Renal cortex interstitium (tissue), 15 donors: ENCODE data around the gene CEBPG. TPM values are rescaled to one million over a fixed set of nuclear protein-coding genes. Genes with fewer than 3 reads are reported as not detected.

Experiments
- DNase-seq, 11 donors: peaks; one replicate each; pipeline ENCODE4 v3.0.0-alpha.2; 2013; ENCODE audit warnings: low read depth in 9 of 11, low spot score in 4 of 11; ENCODE audit errors: extremely low read depth in 1 of 11
- long read RNA-seq, 16 experiments: transcript quantifications; one replicate each; lab custom pipeline, GENCODE V29; 2026
- polyA plus RNA-seq, 3 donors: library from polyadenylated mRNA; unstranded; fragments of 120-200 nt; gene quantifications; one replicate each; pipeline ENCODE4 v1.2.1, GENCODE V29; 2013; ENCODE audit not compliant: insufficient read length in 3 of 3

CEBPG gene
- polyA plus RNA-seq = 10 to 100 TPM; 17.5 to 23.7 (median 23.3) TPM
- long read RNA-seq, donor 1, full-length matches to known transcripts = 17 of 25 reads
- long read RNA-seq, donor 1, partial matches to known transcripts = 8 of 25 reads
- long read RNA-seq, donor 1, other reads (novel, unspliced or antisense) = 0 of 25 reads
- long read RNA-seq, donor 2, full-length matches to known transcripts = 9 of 9 reads
- long read RNA-seq, donor 2, partial matches to known transcripts = 0 of 9 reads
- long read RNA-seq, donor 2, other reads (novel, unspliced or antisense) = 0 of 9 reads
- long read RNA-seq, donor 3, full-length matches to known transcripts = 26 of 37 reads
- long read RNA-seq, donor 3, partial matches to known transcripts = 11 of 37 reads
- long read RNA-seq, donor 3, other reads (novel, unspliced or antisense) = 0 of 37 reads
- long read RNA-seq, donor 4, full-length matches to known transcripts = 16 of 16 reads
- long read RNA-seq, donor 4, partial matches to known transcripts = 0 of 16 reads
- long read RNA-seq, donor 4, other reads (novel, unspliced or antisense) = 0 of 16 reads
- long read RNA-seq, donor 5, full-length matches to known transcripts = 21 of 21 reads
- long read RNA-seq, donor 5, partial matches to known transcripts = 0 of 21 reads
- long read RNA-seq, donor 5, other reads (novel, unspliced or antisense) = 0 of 21 reads
- long read RNA-seq, donor 6, full-length matches to known transcripts = 10 of 10 reads
- long read RNA-seq, donor 6, partial matches to known transcripts = 0 of 10 reads
- long read RNA-seq, donor 6, other reads (novel, unspliced or antisense) = 0 of 10 reads
- long read RNA-seq, donor 7, full-length matches to known transcripts = 11 of 19 reads
- long read RNA-seq, donor 7, partial matches to known transcripts = 8 of 19 reads
- long read RNA-seq, donor 7, other reads (novel, unspliced or antisense) = 0 of 19 reads
- long read RNA-seq, donor 8, full-length matches to known transcripts = 25 of 213 reads
- long read RNA-seq, donor 8, partial matches to known transcripts = 113 of 213 reads
- long read RNA-seq, donor 8, other reads (novel, unspliced or antisense) = 75 of 213 reads
- long read RNA-seq, donor 9, full-length matches to known transcripts = 11 of 27 reads
- long read RNA-seq, donor 9, partial matches to known transcripts = 16 of 27 reads
- long read RNA-seq, donor 9, other reads (novel, unspliced or antisense) = 0 of 27 reads
- long read RNA-seq, donor 10, full-length matches to known transcripts = 12 of 28 reads
- long read RNA-seq, donor 10, partial matches to known transcripts = 16 of 28 reads
- long read RNA-seq, donor 10, other reads (novel, unspliced or antisense) = 0 of 28 reads
- long read RNA-seq, donor 11, full-length matches to known transcripts = 5 of 5 reads
- long read RNA-seq, donor 11, partial matches to known transcripts = 0 of 5 reads
- long read RNA-seq, donor 11, other reads (novel, unspliced or antisense) = 0 of 5 reads
- long read RNA-seq, donor 12, full-length matches to known transcripts = 6 of 164 reads
- long read RNA-seq, donor 12, partial matches to known transcripts = 158 of 164 reads
- long read RNA-seq, donor 12, other reads (novel, unspliced or antisense) = 0 of 164 reads
- long read RNA-seq, donor 13, full-length matches to known transcripts = 35 of 35 reads
- long read RNA-seq, donor 13, partial matches to known transcripts = 0 of 35 reads
- long read RNA-seq, donor 13, other reads (novel, unspliced or antisense) = 0 of 35 reads
- long read RNA-seq, donor 14, full-length matches to known transcripts = 10 of 10 reads
- long read RNA-seq, donor 14, partial matches to known transcripts = 0 of 10 reads
- long read RNA-seq, donor 14, other reads (novel, unspliced or antisense) = 0 of 10 reads
- long read RNA-seq, donor 15, full-length matches to known transcripts = 7 of 7 reads
- long read RNA-seq, donor 15, partial matches to known transcripts = 0 of 7 reads
- long read RNA-seq, donor 15, other reads (novel, unspliced or antisense) = 0 of 7 reads
- long read RNA-seq, donor 16, full-length matches to known transcripts = 40 of 40 reads
- long read RNA-seq, donor 16, partial matches to known transcripts = 0 of 40 reads
- long read RNA-seq, donor 16, other reads (novel, unspliced or antisense) = 0 of 40 reads

DNA sequence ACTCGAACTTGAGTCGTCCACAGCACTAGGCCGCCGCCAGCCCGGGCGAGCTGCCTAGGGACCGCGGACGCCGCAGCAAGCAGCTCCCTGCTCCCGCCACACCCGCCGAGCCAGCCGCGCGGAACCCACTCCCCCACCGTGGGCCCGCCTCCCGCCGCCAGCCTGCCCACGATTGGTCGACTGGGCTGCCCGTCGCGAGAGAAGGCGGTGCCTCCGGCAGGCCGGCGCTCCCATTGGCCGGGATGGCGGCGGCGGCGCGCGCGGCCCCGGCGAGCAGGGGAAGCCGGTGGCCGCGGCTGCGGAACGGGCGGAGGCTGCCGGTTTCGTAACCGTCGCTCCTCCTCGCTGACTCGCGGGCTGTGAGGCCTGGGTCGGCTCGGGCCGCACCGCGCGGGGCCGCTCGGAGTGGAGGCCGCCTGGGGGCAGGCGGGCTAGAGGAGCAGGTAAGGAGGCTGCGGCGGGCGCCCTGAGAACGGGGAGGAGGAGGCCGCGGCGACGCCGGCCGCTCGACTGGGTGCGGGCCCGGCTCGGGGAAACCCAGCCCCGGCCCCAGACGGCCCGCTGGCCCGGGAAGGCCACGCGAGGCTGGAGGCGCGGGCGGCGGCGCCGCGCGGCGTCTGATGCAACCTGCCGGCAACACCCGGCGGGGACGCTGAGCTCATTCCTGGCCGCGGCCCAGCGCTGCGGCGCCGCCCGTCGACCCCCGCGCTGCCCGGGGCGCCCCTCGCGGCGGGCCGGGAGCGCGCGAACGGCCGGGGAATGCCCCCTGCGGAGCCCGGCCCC, at the start of gene CEBPG:
CEBPG (plus strand) TSS at position 257 of the 783 bp plus-strand sequence. CDS start 5,531 bp downstream, outside the sequence.
- DNase-seq = peak; percentile 72 to 92 (median 88)

DNA sequence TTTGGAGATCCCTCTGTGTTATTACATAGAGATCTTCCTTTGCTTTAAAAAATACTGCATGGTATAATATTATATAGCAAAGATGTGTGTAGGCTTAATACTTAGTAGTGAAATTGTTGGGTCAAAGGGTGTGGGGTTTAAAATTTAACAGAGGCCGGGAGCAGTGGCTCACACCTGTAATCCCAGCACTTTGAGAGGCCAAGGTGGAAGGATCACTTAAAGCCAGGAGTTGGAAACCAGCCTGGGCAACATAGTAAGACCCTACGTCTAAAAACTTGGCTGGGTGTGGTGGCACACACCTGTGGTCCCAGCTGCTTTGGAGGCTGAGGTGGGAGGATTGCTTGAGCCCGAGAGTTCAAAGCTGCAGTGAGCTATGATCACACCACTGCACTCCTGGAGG, 48.9 kb upstream of the CEBPG start:
- DNase-seq = no peak

DNA sequence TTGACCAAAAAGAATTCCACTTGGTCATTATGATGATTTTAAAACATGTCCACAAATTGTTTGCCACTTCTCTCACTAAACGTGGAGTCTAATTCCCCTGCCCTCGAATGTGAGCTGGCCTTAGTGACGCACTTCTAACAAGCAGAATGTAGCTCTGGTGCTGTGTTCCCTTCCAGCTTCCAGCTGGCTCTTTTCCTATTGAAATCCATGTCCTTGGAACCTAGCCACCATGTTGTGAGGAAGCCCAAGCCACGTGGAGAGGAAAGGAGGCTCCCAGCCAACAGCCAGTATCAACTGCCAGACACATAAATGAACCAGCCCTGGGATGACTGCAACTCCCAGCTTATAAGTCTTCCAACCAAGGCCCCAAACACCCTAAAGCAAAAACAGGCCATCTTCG, 47.6 kb upstream of the CEBPG start:
- no peak for DNase-seq

DNA sequence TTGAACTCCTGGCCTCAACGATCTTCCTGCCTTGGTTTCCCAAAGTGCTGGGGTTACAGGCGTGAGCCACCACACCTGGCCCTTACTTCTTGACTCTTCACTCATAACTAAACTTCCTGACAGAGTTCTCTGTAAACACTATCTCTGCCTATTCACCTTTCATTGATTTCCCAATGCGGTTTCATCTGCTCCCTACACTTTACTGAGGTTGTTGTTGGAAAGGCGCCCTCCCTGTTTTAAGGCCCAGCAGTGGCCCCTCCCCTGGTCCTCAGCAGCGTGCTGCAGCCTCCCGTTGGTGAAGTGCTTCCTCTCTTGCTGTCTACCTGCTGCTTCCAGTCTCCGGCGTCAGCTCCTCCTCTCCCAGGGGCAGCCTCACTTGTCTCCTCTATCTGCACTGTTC, 44.4 kb upstream of the CEBPG start:
- DNase-seq = no peak

DNA sequence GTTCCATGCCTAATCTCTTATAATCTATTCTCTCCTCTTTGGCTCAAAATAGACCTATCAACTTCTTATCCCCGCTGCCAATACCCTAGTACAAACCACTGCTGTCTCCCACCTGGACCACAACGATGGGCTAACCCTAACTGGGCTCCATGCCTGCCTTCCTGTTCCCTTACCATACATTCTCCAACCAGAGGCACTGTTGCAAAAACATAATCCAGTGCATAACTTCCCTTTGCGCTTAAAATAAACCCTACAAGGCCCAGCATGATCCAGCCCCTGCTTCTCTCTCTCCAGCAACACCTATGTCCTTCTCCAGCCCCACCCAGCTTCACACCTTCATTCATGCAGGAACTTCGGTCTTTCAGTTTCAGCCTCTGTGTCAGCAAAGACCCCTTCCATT, 43.8 kb upstream of the CEBPG start:
- DNase-seq = no peak

DNA sequence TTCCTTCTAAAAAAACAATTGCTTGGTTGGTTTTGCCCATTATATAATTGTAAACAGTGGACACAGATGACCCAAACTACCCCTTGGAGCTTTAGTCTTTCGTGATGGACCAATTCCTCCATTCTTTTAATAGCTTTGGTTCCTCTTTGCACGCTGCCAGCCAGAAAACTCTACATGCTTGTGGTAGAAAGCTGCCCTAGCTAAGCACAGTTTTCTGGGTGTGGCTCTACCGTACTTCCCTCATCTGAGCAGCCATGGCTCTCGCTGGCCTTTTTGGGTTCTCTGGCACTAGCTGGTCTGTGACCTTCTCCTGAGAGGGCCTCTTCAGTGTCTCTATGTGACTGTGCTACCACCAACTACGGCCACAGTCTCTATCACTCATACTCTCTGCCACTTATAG, 41.3 kb upstream of the CEBPG start:
- DNase-seq = no peak

DNA sequence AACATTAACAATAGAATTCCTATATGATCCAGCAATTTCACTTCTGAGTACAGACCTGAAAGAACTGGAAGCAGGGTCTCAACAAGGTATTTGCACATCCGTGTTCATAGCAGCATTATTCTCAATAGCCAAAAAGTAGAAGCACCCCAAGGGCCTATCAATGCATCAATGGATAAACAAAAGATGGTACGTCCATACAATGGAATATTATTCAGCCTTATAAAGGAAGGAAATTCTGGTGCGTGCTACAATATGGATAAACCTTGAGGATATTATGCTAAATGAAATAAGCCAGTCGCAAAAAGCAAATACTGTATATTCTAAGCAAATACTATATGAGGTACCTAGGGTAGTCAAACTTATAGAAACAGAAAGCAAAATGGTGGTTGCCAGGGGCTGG, 40.4 kb upstream of the CEBPG start:
- no peak for DNase-seq

DNA sequence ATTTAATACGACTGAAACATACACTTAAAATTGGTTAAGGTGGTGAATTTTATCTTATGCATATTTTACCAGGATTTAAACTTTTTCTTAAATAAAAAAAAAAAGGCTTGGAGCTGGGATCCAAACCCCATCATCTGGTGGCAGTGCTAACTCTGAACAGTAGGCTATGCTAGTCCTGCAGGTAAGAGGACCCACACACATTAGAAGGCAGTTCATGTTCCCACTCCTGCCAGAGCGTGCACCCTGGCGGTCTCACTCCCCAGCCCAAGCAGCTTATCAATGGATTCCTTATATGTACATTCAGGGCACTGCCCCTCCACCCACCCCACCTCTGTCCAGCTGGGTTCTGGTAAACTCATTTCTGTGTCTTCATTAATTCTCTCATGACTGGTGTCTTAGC, 39.9 kb upstream of the CEBPG start:
- no peak for DNase-seq

DNA sequence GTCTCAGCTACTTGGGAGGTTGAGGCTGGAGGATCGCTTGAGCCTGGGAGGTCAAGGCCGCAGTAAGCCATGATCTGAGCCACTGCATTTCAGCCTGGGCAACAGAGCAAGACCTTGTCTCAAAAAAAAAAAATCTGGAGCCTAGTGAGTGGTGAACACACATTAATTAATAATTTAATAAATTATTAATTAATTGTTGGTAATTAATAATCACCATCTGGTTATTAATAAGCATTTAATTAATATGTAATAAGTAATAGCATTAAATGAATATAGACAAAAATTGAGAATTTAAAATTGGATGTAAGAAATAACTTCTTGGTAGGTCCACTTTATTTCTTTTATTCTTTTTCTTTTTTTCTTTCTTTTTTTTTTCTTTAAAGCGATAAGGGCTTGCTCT, 39.2 kb upstream of the CEBPG start:
- DNase-seq = no peak

DNA sequence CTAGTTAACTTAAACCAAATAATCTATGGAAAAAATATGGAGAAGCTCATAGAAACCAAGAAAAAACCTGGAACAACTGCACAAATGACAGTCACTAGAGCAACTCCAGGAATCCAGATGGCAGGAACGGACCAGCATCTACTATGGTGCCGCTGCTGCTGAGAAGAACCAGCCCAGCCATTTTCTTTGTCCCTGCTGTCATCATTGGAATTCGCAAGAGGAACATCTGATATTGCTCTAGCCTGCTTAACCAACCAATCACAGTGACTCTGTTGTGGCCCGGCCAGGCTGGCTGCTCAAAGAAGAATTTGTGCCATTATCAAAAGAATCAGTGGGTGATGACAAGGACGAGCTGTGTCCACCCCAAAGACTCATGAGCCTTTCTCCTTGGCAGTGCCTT, 38.1 kb upstream of the CEBPG start:
- no peak for DNase-seq

DNA sequence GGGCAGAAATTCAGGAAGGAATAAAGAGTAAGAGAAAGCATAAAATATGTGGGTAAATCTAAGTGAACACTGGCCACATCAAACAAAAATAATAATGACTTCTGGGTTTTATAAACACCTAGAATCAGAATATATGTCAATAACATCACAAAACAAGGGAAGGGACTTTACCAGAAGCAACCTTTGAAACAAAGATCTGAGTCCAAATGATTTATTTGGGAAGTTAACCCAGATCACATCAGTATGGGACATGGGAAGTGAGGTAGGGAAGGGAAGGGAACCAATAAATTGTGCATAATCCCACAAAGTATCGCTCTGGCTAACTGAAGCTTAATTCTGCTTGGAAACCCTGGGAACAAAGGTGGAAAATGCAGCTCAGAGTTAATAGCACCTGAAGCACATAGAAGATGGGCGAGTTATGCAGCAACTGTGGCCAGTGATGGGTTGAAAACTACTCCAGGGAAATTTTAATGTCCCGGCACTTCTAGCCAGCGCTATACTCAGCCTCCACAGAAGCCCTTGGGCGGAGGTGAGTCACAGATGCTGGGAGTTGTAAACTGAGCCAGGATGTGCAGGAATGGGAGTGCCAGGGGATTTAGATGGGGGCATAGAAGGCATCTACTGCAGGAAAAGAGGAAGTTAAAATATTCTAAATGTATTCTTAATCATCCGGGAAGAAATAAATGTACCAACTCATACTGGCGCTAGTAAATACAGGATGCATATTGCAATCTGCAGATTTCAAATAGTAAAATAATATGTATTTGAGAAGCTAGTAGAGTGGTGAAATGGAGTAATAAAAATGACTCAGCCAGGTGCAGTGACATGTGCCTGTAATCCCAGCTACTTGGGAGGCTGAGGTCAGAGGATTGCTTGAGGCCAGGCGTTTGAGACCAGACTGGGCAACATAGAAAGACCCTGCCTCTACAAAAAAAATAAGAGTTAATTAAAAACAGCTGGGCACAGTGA, 34.2 kb upstream of the CEBPG start:
- DNase-seq = no peak

DNA sequence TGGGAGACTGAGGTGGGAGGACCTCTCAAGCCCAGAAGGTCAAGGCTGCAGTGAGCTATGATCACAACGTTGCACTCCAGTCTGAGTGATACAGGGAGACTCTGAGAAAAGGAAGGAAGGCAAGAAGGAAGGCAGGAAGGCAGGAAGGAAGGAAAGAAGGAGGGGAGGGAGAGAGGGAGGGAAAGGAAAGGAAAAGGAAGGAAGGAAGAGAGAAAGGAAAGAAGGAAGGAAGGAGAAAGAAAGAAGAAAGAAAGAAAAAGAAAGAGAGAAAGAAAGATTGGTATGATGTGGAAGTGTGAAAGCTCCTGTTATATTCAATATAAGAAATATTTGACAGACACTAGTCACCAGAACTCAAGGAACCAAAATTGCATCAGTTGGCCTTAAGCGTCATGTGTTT, 32.5 kb upstream of the CEBPG start:
- DNase-seq = no peak

DNA sequence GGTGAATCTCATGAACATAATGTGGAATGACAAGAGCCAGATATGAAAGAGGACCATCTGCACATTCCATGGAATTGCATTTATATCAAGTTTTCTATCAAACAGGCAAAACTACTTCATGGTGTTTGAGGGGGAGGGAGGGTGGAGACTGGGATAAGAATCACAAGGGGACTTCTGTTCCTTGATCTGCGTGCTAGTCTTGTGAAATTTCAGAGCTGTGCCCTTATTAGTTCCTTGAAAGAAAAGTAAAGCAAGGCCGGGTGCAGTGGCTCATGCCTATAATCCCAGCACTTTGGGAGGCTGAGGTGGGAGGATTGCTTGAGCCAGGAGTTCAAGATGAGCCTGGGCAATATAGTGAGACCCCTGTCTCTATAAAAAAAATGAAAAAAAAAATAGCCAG, 30.2 kb upstream of the CEBPG start:
- no peak for DNase-seq

DNA sequence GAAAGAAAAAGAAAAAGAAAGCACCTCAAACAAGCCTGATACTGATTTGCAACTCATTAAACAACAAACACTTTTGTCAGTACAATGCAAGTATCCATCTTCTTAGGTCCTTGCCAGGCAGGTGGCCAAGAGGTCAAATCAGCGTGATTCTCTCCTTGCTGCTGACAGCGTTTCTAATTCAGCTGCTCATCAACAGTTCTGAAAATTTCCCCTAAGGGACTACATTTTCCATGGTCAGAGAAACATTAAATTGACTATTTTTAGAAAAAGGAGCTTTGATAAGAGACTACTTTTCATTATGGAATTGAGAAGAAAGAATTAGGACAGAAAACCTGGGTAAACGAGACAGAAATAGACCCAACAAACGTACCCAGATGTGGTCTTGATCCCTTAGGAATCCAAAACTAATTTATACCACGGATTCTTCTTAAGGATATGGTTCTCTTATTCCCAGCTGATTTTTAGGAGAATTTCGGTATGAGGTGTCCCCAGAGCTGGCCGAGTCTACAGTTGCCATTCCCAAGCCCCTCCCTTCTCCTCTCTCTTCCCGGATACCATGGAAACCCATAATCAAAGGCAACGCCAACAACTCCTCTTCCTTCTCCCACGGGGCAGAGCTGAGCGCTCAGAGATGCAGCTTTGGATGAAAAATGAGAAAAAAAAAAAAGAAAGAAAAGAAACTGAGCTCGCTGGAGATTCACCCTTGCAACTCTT, 29.5 kb upstream of the CEBPG start:
- peak in 2 of 11 donors; percentile 1 to 7 for DNase-seq

DNA sequence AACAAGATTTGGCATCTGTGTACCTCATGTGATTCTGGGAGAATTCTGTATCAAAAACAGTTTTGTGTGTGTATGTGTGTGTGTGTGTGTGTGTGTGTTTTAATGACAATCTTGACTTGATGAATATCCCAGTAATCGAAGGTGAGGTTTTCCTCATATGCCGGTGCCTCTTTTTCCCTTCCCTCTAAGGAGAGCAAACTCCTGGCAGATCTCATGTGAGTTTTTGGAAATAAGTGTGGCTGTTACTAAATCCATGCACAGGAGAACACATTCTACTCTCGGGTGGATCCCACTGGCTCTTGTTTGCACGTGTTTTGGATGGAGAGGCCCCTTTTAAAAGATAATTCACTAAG, 29.0 kb upstream of the CEBPG start:
- no peak for DNase-seq
